IPS-15b (cell line): ENCODE results near the gene UBA52.
"Not testable (repeated sequence)": the region's sequence is repeated elsewhere in the genome, so short reads cannot be mapped to it uniquely, and the experiment has no call there.

Experiments used
- H3K27me3 ChIP-seq: one replicate; pipeline ENCODE4 v1.6.1; 2013; ENCODE audit warnings: low read length; ENCODE audit not compliant: control insufficient read depth, insufficient read depth
- H3K36me3 ChIP-seq: one replicate; pipeline ENCODE4 v1.6.1; 2013; ENCODE audit warnings: low read length; ENCODE audit not compliant: control insufficient read depth, insufficient read depth
- H3K4me1 ChIP-seq: one replicate; pipeline ENCODE4 v1.6.1; 2013; ENCODE audit warnings: mild to moderate bottlenecking, low read length; ENCODE audit not compliant: control insufficient read depth, insufficient read depth
- H3K4me3 ChIP-seq: one replicate; pipeline ENCODE4 v1.5.1; 2013; ENCODE audit warnings: low read depth, low read length
- H3K9ac ChIP-seq: one replicate; pipeline ENCODE4 v1.6.1; 2013; ENCODE audit warnings: low read depth, mild to moderate bottlenecking, low read length
- H3K9me3 ChIP-seq: one replicate; pipeline ENCODE4 v1.6.1; 2013; ENCODE audit warnings: mild to moderate bottlenecking, low read length; ENCODE audit not compliant: control insufficient read depth, insufficient read depth

Gene UBA52

DNA sequence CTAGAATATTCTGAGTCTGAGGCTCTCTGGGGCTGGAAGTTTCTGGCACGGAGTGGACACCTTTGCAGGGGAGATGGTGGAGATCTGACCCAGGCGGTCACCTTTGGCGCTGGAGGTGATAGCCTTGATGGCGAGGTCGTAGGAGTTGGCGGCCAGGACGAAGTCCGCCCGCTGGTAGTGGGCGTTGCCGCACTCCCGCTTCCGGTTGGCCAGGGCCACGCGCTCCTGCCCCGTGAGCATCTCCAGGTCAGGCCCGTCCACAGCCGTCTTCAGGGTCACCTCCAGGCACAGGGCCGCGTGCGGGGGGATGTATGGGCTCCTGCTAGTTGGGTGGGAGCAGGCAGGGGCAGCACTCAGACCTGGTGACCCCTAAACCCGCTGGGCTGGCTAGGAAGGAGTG is 33.5 kb upstream of the UBA52 start:
- Histone ChIP-seq H3K27me3 (no peaks in the 10 kb centered on the region), H3K4me1 (no peaks in the 10 kb centered on the region), H3K36me3 (peaks cover 49% of the 10 kb centered on the region), H3K4me3 (no peak overlapping the region), H3K9ac (no peak overlapping the region), H3K9me3 (no peaks in the 10 kb centered on the region)

DNA sequence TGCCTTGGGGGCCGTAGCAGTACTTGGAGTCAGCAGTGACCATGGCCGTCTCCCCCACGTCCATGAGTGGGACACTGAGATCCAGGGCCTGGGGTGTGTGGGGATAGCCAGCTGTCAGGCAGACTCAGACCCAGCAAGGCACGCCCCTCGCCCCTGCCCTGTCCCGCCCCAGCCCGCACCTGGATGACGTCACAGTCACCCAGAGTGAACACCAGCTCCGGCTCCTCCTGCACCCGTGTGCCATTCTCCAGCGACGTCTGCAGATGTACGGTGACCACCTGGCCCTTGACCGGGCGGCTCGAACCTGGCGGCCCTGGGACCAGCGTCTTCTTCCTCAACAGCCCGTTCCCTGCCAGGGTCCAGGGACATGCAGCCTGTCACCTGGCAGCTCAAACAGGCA is 32.3 kb upstream of the UBA52 start:
- Histone ChIP-seq H3K4me1 (no peaks in the 10 kb centered on the region), H3K36me3 (peaks cover 46% of the 10 kb centered on the region), H3K9ac (no peak overlapping the region), H3K9me3 (no peaks in the 10 kb centered on the region), H3K27me3 (no peaks in the 10 kb centered on the region), H3K4me3 (no peak overlapping the region)

DNA sequence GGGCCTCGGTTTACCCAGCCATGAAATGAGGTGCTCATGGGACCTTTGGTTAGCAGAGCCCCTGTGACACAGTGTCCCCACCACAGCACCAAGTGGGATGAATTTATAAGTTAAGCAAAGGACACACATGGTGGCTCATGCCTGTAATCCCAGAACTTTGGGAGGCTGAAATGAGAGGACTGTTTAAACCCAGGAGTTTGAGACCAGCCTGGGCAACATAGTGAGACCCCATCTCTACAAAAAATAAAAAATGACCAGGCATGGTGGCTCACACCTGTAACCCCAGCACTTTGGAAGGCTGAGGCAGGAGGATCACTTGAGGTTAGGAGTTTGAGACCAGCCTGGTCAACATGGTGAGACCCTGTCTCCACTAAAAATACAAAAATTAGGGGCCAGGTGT is 31.5 kb upstream of the UBA52 start:
- not testable (repeated sequence) for H3K27me3 ChIP-seq, H3K4me3 ChIP-seq, H3K9ac ChIP-seq, H3K4me1 ChIP-seq, H3K9me3 ChIP-seq
- peaks cover 41% of the 10 kb centered on the region for H3K36me3 ChIP-seq

DNA sequence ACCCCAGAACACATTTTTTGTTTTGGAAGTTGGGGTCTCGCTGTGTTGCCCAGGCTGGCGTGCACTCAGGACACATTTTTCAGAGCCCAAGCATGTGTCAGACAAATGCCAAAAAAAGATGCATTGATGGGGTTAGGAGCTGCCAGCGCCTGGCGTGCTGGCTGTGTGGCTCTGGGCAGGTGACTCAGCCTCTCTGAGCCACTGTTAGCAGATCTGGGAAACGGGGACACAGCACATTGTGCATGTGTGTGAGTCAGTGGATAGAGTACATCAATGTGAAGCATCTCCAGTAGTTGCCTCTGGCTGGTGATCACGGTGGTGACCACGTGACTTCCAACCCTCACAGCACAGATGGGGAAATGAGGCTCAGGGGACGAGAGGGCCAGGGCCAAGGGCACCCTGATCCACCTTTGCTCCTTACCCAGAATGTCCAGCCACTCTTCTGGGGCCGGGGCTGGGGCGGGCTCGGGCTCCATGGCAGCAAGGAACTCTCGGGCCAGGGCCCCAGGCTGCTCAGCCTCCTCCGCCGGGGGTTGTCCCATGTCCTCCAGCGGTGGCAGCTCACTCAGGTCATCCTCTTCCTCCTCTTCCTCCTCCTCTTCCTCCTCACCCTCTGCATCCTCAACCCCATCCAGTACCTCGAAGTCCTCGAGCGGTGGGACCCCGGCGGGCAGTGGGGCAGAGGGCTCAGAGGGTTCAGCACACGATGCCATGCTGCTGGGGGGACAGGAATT is 30.2 kb upstream of the UBA52 start:
- peaks cover 37% of the 10 kb centered on the region for H3K36me3 ChIP-seq
- H3K4me1 ChIP-seq, result no peaks in the 10 kb centered on the region
- no peaks in the 10 kb centered on the region for H3K9me3 ChIP-seq
- no peaks in the 10 kb centered on the region for H3K27me3 ChIP-seq
- H3K4me3 ChIP-seq, result no peak overlapping the region
- no peak overlapping the region for H3K9ac ChIP-seq

DNA sequence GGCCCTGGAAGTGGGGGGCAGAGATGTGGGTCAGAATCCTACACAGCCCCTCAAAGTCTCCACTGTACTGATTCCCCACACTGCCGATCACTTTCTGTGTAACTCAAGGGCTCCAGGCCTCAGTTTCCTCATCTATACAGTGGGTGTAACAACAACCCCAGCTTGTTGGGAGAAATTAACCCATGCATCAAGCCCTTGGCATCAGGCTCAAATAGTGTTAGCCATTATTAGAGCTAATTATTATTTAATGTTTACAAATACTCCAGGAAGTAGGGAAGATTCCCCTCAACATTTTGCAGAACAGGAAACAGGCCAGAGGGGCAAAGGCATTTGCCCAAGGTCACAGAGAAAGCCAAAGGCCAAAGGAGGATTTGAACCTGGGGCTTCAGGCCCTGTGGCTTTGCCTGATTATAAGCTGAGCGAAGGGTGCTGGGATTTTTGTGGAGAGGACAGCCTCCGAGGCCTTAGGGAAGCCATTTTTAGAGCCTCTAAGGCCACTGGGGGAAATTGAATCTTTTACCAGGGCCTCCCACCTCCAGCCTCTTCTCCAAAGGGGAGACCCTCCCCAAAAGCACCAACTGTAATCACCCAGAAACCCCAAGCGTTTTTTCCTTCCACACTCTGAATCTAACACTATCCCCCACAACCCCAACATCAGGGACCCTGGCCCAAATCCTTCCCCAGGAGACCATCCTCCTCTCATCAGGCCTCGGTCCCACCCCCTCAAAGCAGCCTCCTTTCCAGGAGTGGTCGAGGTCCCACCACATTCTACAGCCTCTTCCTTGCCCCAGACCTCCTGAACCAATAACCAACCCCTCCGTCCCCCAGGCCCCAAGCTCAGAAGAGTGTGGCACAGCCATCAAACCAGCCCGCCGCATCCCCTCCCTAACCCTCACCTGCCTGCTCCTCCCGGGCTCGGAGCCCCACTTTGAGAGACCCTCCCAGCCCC is 29.4 kb upstream of the UBA52 start:
- Histone ChIP-seq H3K9me3 (no peaks in the 10 kb centered on the region), H3K4me3 (peak overlapping the region; percentile 81), H3K27me3 (no peaks in the 10 kb centered on the region), H3K4me1 (no peaks in the 10 kb centered on the region), H3K36me3 (peaks cover 30% of the 10 kb centered on the region), H3K9ac (peak overlapping the region; percentile 65)

DNA sequence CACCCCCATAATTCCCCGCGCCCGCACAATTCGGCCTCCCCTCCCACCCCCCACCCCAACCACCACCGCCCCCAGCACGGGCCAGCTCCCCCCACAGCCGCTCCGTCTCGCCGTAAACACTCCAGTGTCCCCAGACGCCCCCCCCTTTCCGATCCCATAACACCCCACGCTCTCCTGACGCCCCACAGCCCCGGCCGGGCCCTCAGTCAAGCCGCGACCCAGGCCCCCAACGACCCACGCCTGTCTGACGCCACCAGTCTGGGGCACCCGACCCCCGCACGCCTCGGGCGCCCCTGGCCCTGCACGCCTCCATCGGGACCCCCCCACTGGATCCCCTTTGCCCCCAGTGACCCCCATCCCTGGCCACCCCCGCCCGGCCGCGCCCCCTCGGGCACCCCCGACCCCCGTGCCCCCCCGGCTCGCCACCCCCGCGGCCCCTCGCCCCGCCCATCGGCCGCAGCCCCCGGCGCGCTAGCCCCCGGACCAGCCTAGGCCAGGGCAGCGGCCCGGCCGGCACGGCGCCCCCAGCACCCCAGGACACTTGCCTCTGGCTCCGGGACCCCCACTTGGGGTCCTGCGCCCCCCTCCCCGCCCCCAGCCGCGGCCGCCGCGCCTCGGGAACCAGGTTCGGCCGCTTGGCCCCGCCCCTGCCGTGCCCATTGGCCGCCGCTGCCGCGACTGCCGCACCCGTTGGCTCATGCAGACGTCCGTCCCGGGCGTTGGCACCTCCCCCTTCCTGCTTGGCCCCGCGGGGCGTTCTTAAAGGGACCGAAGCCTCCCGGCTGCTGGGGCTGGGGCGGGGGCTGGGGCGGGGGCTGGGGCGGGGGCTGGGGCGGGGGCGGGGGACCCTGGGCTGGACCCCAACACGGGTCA is 28.5 kb upstream of the UBA52 start, which contains the start of gene FKBP8:
TSS of gene FKBP8 (minus strand) at position 633 of the 873 bp plus-strand sequence. CDS start 1,603 bp downstream, outside the sequence.
- Histone ChIP-seq H3K4me3 (peak within 1 kb of the TSS; percentile 82), H3K9me3 (no peaks in the 10 kb centered on the region), H3K4me1 (no peaks in the 10 kb centered on the region), H3K9ac (peak within 1 kb of the TSS; percentile 65), H3K27me3 (no peaks in the 10 kb centered on the region), H3K36me3 (peaks cover 22% of the 10 kb centered on the region)

DNA sequence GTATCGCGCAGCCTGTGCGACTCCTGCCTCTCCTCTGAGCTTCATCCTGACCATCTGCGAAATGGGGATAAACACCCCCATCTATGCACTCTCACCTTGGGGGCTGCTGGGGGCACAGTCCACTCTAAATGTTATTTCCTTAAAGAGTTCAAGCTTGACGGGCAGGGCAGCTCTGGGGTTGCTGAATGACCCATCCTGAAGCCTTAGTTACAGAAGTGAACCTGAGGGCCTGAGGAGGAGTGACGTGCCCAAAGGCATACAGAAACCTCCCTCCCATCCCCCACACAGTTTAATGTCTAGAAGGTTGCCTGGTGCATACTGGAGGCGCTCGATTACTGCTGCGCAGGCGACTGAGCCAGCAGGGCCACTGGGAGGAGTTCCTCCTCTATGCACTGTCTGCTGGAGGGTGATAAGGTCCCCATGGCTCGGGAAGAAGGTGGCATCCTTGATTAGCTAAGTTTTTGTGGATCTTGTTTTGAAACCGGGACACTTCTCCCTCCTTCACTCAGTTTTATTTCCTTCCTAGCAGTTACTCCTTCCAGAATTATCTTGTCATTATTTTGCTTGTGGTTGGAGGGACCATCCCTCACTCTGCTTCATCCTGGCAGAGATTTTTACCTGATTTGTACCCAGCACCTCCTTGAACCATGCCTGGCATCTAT is 27.7 kb upstream of the UBA52 start:
- H3K27me3 ChIP-seq, result no peaks in the 10 kb centered on the region
- peaks cover 18% of the 10 kb centered on the region for H3K36me3 ChIP-seq
- peak overlapping the region; percentile 60 for H3K9ac ChIP-seq

DNA sequence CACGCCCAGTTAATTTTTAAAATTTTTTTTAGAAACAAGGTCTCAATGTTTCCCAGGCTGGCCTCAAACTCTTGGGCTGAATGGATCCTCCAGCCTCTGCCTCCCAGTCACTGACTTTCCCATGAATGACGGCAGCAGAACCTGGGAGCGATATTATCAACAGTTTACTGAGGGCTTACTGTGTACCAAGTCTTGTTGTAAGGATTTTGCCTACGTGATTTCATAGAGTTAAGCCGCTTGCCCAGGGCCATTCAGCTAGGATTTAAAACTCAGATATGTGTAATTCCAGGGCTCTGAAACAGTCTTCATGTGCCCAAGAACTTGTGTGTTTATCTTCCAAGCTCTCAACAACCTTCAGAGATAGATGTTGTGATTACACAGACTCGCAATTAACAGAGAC is 20.0 kb upstream of the UBA52 start:
- Histone ChIP-seq H3K4me1 (no peaks in the 10 kb centered on the region), H3K4me3 (no peak overlapping the region), H3K9me3 (no peaks in the 10 kb centered on the region), H3K27me3 (no peaks in the 10 kb centered on the region), H3K9ac (no peak overlapping the region), H3K36me3 (no peaks in the 10 kb centered on the region)

More for the DNA sequence above, 27.7 kb upstream of the UBA52 start:
- Histone ChIP-seq H3K4me3 (peak overlapping the region; percentile 82), H3K9me3 (no peaks in the 10 kb centered on the region), H3K4me1 (no peaks in the 10 kb centered on the region)

DNA sequence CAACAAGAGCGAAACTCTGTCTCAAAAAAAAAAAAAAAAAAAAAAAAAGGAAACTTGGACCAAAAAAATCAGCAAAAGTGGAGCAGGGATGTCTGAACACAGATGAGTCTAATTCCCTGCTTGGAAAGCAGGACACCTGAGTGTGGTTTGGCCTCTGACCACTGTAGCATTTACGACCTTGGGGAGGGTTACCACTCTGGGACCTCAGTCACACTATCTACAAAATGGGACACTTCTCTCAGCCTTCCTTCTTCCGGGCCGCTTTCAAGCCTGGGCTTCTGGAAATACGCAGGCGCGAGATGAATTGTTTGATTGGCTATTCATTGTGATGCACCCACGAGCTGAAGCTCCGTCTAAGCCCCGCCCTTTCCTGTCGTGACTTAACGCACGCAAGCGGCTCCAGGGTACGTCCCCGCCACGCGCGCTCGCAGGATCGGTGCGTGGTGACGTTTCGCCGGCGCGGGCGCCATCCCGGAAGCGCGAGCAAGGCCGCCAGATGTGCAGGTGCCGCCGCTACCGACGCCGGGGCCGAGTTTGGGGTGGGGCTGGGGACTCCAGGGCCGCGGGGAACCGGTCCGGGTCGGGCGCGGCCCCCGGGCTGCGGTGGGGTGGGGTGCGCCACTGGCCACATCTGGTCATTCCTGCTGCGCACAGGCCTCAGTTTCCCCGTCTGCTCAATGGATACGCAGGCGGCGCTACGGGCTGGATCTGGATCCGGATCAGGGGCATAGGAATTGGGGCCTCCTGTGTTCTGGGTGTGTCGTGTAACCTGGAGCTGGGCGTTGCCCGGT is 14.1 kb upstream of the UBA52 start, which contains the start of gene KXD1:
TSS of gene KXD1 (plus strand) at position 460 of the 791 bp plus-strand sequence. CDS start 4,187 bp downstream, outside the sequence.
- Histone ChIP-seq H3K27me3 (no peaks in the 10 kb centered on the region), H3K4me3 (peak within 1 kb of the TSS; percentile 60), H3K36me3 (peaks cover 6% of the 10 kb centered on the region), H3K4me1 (peaks cover 3% of the 10 kb centered on the region), H3K9me3 (no peaks in the 10 kb centered on the region), H3K9ac (peak within 1 kb of the TSS; percentile 1)

DNA sequence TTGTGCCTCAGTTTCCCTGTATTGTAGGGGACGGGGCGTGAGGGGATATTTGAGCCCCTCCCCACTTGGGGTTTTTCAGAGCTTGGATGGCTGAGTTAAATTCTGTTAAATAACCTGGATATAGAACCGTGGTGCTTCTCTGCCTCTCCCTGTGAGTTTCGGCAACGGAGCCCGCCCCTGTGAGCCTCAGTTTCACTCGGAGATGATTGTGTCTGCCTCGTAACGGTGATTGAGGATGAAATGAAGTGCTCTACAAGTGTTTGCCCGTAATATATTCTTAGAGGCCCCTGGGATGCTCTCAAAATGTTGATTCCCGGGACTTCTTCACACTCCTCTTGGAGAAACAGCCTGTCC is 13.5 kb upstream of the UBA52 start:
- Histone ChIP-seq H3K9ac (peak overlapping the region; percentile 1), H3K27me3 (no peaks in the 10 kb centered on the region), H3K4me1 (peaks cover 3% of the 10 kb centered on the region), H3K9me3 (no peaks in the 10 kb centered on the region), H3K36me3 (peaks cover 11% of the 10 kb centered on the region), H3K4me3 (peak overlapping the region; percentile 60)
